GM23338 (cell line): ENCODE results near the gene ZBTB25. TPM values are rescaled to one million over a fixed set of nuclear protein-coding genes. Genes with fewer than 3 reads are reported as not detected.

Experiments used
- ATAC-seq: fragments of 200-7000 bp; cut with Tn5 transposase; 3 replicates; pipeline ENCODE4 v1.9.1; 2020
- DNase-seq: peaks from one replicate; pipeline ENCODE4 v3.0.0-alpha.2; 2015; ENCODE audit warnings: low spot score
- H2AFZ ChIP-seq: fragments of 200-600 bp; sonication (generic); 2 replicates; pipeline ENCODE4 v1.8.0; 2016; ENCODE audit warnings: antibody characterized with exemption, mild to moderate bottlenecking, moderate library complexity
- H3F3A ChIP-seq: fragments of 200-600 bp; sonication (generic); replicated peaks from 2 replicates; pipeline ENCODE4 v1.8.0; 2017; ENCODE audit warnings: antibody characterized with exemption, mixed run types, low read depth
- H3K27ac ChIP-seq: fragments of 200-600 bp; sonication (generic); 2 replicates; pipeline ENCODE4 v1.6.1; 2016; ENCODE audit warnings: low read depth
- H3K27me3 ChIP-seq: fragments of 200-600 bp; sonication (generic); 2 replicates; pipeline ENCODE4 v1.8.0; 2016; ENCODE audit warnings: mild to moderate bottlenecking, mixed run types, moderate library complexity; ENCODE audit not compliant: insufficient read depth
- H3K36me3 ChIP-seq: fragments of 200-600 bp; sonication (generic); 2 replicates; pipeline ENCODE4 v1.8.0; 2016; ENCODE audit warnings: mild to moderate bottlenecking; ENCODE audit not compliant: insufficient read depth
- H3K4me1 ChIP-seq: fragments of 200-600 bp; sonication (generic); 2 replicates; pipeline ENCODE4 v1.8.0; 2016; ENCODE audit warnings: mild to moderate bottlenecking, moderate library complexity; ENCODE audit not compliant: insufficient read depth
- H3K4me2 ChIP-seq: fragments of 200-600 bp; sonication (generic); 2 replicates; pipeline ENCODE4 v1.7.1; 2017; ENCODE audit warnings: mixed run types
- H3K4me3 ChIP-seq: fragments of 200-600 bp; sonication (generic); 2 replicates; pipeline ENCODE4 v1.6.1; 2016; ENCODE audit warnings: mixed run types
- H3K79me2 ChIP-seq: fragments of 200-600 bp; sonication (generic); replicated peaks from 2 replicates; pipeline ENCODE4 v1.8.0; 2017; ENCODE audit warnings: mild to moderate bottlenecking; ENCODE audit not compliant: insufficient read depth
- H3K9me2 ChIP-seq: fragments of 200-600 bp; sonication (generic); 2 replicates; pipeline ENCODE4 v1.8.0; 2017; ENCODE audit not compliant: insufficient read depth
- H4K20me1 ChIP-seq: fragments of 200-600 bp; sonication (generic); replicated peaks from 2 replicates; pipeline ENCODE4 v1.8.0; 2017; ENCODE audit warnings: mild to moderate bottlenecking; ENCODE audit not compliant: insufficient read depth
- H3K27ac Mint-ChIP-seq: 2 replicates; pipeline ENCODE4 v1.8.0; 2020; ENCODE audit warnings: inconsistent platforms, mild to moderate bottlenecking, moderate library complexity, mixed read lengths
- H3K27me3 Mint-ChIP-seq: 3 replicates; pipeline ENCODE4 v1.8.0; 2022; ENCODE audit warnings: low read depth, mild to moderate bottlenecking, moderate library complexity, mixed read lengths, inconsistent platforms; ENCODE audit not compliant: insufficient read depth, poor library complexity
- H3K36me3 Mint-ChIP-seq: 3 replicates; pipeline ENCODE4 v1.8.0; 2021; ENCODE audit warnings: low read depth, mild to moderate bottlenecking, inconsistent platforms, moderate library complexity, mixed read lengths
- H3K4me1 Mint-ChIP-seq: 3 replicates; pipeline ENCODE4 v1.8.0; 2020; ENCODE audit warnings: mild to moderate bottlenecking, inconsistent platforms, mixed read lengths
- H3K4me3 Mint-ChIP-seq: 3 replicates; pipeline ENCODE4 v1.8.0; 2021; ENCODE audit warnings: moderate library complexity, mild to moderate bottlenecking, inconsistent platforms, mixed read lengths
- H3K9me3 Mint-ChIP-seq: 3 replicates; pipeline ENCODE4 v1.8.0; 2020; ENCODE audit warnings: moderate library complexity, mild to moderate bottlenecking, inconsistent platforms, mixed read lengths
- CTCF ChIP-seq, 2 experiments: fragments of 200-600 bp in 1 of 2; sonication (generic) in 1 of 2; conservative IDR thresholded peaks; 2 replicates each; pipeline versions ENCODE4 v1.5.1 to v1.6.1; 2016 to 2017; ENCODE audit warnings: antibody characterized with exemption in 2 of 2, low read depth in 2 of 2, mild to moderate bottlenecking in 2 of 2, moderate library complexity in 1 of 2
- ETS1 ChIP-seq: IDR thresholded peaks from 2 replicates; pipeline ENCODE4 v1.6.1; 2016; ENCODE audit warnings: antibody characterized with exemption
- REST ChIP-seq: IDR thresholded peaks from one replicate; pipeline ENCODE4 v1.6.1; 2018; ENCODE audit warnings: antibody characterized with exemption; ENCODE audit not compliant: unreplicated experiment
- STAT1 ChIP-seq: IDR thresholded peaks from one replicate; pipeline ENCODE4 v1.6.1; 2016; ENCODE audit warnings: antibody characterized with exemption; ENCODE audit not compliant: unreplicated experiment
- ZNF331 ChIP-seq: fragments of 250-450 bp; sonication (Bioruptor Pico); IDR thresholded peaks from 2 replicates; pipeline ENCODE4 v1.5.0; 2020; ENCODE audit warnings: low read depth, mild to moderate bottlenecking, moderate library complexity
- ZNF462 ChIP-seq: fragments of 250-450 bp; sonication (Bioruptor Pico); IDR thresholded peaks from 2 replicates; pipeline ENCODE4 v1.5.0; 2020; ENCODE audit warnings: mild to moderate bottlenecking, moderate library complexity
- polyA plus RNA-seq: library from polyadenylated mRNA; unstranded; fragments of >200 nt; fragmentation: Nextera tagmentation; extraction: Ambion mirVana; gene quantifications from 2 replicates; pipeline ENCODE4 v1.2.1, GENCODE V29; 2016
- total RNA-seq: library from RNA; depleted of rRNA; stranded (reverse); fragments of >200 nt; shearing (Covaris generic); gene quantifications from 2 replicates; pipeline ENCODE4 v1.2.3, GENCODE V29; 2014

Gene ZBTB25
- total and polyA plus RNA-seq, 2 experiments from 2014 or later: 5.8 to 8.0 TPM

- Mint-ChIP-seq H3K9me3 (no peaks in the 10 kb centered on the region), H3K4me1 (peaks cover under 1% of the 10 kb centered on the region; the same call in 1 of the 3 replicates), H3K27me3 (no peaks in the 10 kb centered on the region), H3K36me3 (peaks cover 4% of the 10 kb centered on the region; the same call in 2 of the 3 replicates), H3K4me3 (no peak overlapping the region), H3K27ac (no peak overlapping the region)
- Histone ChIP-seq H3K36me3 (no peaks in the 10 kb centered on the region), H3K9me2 (no peaks in the 10 kb centered on the region), H3K79me2 (no peaks in the 10 kb centered on the region), H3F3A (no peaks in the 10 kb centered on the region), H2AFZ (no peak overlapping the region), H3K4me2 (no peak overlapping the region), H3K27me3 (no peaks in the 10 kb centered on the region), H3K4me1 (no peaks in the 10 kb centered on the region), H4K20me1 (no peaks in the 10 kb centered on the region), H3K27ac (no peak overlapping the region), H3K4me3 (no peak overlapping the region)
- ATAC-seq (no peak), DNase-seq (no peak)
- no peak for TF ChIP-seq REST
- TF ChIP-seq ZNF331: no peak
- TF ChIP-seq CTCF (conservative IDR thresholded peaks at IDR 0.05; ENCODE audit: low read depth in 2 of 2): no peak
- no peak for TF ChIP-seq STAT1
- TF ChIP-seq ETS1: no peak
- no peak for TF ChIP-seq ZNF462 (CRISPR knock-in tag)
Measured at GRCh38 chr14:64531567-64531966, 27.9 kb upstream of the ZBTB25 start.
